Activated CD4-positive, alpha-beta T cell treated with anti-CD3 and anti-CD28 coated beads for 1 hour (primary cell): ENCODE data around the gene CRACR2A.

Experiments used
- DNase-seq: peaks from one replicate; pipeline ENCODE4 v3.0.0-alpha.2; 2020

The CRACR2A gene

GRCh38 chr12:3589745-3590144 lies 163.2 kb downstream of the CRACR2A start:
- no peak for DNase-seq

GRCh38 chr12:3587402-3588013 lies 165.4 kb downstream of the CRACR2A start:
- no peak for DNase-seq

DNA sequence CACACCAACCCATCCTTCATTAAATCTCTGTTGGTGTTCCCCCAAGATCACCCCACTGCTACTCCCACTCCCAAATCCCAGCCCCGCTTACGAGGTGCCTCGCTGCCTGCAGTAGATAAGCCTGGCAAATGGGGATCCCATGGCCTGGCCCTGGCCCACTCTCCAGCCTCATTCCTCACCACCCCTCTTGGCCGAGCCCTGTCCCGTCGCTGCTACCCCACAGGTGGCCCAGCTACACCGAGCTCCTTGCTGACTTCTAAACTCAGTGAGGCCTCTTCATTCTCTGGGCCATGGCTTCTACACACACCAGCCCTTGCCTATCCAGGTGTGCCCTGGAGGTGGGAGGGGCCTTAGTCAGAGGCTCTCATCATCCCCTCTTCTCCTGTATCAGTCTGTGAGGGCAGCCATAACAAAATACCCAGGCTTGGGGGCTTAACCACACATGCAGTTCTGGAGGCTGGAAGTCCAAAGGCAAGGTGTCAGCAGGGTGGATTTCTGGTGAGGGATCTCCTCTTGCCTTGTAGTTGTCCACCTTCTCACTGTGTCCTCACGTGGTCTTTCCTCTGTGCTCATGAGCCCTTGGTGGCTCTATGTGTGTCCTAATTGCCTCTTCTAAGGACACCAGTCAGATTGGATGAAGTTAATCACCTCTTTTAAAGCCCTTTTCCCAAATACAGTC lies 169.1 kb downstream of the CRACR2A start:
- DNase-seq = no peak

DNA sequence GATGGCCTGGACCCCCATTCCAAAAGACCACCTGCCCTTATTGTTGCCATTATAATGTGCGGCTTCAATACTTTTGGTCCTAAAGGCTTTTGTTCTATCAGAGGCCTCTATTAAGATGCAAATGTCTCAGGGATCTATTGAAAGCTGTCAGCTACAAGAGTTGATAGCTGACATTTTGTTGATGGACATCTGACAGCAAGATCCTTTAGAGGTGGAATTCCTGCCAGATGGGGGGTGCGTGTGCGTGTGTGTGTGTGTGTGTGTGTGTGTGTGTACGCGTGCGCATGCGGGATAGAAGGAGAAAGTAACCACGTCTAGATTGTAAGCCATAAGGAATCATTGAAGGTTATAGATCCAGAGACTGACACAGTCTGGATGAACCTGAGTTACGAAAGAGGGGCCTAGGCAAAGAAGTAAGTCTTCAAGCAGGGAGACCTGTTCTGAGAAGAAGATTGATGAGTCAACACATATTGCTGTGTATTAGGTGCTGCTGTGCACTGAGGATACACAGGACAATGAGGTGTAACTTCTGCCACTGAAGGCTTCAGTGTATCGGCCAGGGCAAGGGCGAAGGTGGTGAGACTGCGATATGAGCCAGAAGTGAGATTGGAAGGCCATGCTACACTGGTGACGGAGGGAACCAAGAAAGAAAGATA lies 172.7 kb downstream of the CRACR2A start:
- no peak for DNase-seq

DNA sequence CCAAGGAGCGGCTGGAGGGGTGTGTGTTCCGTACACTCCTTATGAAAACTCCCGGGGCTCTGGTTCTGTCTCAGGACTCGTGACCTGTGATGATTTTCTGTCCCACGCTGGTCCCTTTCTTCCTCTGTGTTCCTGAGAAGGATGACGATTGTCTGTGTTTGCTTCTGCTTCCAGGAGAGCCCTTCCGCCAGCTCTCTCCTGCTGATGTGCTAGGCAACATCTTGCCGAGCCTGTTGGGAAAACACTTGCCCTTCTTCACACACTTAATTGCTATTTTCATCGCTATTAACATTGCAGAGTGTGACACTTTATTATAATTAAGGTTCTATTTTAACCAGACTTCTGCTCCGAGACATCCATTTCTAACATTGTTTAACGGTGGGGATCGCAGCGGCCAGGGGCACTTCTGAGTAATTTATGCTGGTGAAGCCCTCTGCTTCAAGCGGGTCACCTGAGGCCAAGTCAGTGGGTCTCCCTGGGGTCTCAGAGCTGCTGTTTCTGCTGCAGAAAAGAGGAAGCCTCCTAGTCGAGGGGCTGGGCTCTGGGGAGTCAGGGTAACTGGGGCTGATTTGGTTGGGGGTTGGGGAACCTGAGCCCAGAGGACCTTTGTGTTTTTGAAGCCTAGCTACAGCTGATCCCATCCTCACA lies 173.3 kb downstream of the CRACR2A start:
- no peak for DNase-seq

DNA sequence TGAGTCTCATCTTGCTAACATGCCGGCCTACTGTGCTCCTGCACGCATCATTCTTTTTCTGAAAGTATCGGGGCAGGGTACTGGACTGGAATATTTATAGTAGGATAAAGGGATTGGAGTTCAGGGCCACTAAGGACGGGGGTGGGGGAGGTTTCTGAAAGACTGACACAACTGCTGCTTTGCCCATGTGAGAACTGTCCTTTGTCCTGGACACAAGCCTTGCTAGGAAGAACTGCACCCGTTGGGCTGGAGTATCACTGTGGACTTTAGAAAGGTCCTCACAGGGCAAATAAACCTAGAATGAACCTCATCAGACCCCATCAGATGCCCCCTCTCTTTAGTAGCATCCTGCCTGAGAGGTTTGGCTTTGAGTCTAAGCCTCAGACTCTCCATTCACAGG lies 174.4 kb downstream of the CRACR2A start:
- no peak for DNase-seq

DNA sequence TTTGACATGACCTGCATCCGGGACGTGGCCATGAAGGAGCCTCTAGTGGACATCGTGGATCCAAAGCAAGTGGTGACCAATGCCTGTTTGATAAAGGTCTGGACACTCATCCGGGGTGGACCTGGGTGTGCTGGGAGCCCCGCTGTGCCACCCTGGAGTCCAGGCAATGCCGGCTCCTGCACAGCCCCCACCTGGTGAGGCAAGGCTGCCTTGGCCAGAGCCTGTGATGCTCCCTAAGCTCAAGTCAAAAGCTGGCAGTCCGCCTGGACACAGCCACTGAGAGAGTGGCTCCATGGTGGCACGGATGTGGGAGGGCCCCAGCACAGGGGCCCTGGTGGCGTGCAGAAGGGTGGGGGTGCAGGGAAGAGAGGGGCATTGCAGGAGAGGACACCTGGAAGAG lies 176.0 kb downstream of the CRACR2A start:
- DNase-seq = no peak

DNA sequence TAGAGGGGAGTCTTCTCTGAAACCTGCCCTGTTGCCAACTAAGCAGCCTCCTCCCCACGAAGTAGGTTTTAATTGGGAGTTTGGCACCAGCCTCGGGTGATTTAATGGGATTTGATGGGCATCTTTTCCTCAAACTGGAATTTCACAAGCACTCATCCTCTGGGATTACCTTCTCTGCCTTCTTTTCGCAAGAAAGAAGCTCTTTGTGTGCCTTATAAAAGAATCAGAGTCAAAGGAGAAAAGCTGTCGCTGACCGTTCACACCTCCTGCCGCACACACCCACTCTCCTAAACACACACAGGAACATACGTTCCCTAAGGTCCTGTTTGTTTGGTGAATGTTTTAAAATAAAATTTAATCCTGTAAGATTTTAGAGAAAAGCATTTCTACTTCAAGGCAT lies 177.9 kb downstream of the CRACR2A start:
- no peak for DNase-seq

DNA sequence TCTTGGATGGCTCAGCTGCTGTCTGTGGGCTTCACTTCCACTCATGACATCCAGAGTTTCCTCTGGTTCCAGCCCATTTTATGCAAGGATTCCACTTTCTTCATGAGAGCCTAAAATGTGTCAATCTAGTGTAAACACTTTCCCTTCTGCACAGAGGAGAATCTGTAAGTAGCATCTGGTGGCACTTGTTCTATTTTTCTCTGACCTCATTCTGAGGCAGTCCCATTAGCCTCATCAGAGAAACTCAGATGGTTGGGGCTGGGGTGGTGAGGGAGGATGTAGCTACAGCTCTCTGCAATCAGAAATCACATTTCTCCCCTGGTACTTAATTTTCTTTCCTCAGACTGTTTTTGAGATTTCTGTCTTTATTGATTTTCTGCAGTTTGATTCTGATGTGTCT lies 180.3 kb downstream of the CRACR2A start:
- no peak for DNase-seq

DNA sequence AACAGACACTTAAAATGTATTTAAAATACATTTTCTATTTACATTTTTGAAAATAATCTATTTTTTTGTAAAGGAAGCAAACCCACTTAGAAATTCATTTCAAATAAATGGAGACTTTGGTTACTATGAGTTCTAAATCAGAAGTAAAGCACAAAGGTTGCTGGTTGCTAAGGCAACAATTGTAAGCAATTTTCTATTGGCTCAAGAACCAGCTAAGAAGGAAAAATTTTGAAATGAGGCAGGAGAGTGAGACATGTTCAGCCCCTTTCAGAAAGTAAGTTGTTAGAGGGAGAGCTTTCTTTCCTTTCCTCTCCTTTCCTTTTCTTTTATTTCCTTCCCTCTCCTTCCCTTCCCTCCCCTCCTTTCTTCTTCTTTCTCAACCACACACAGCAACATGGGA lies 181.2 kb downstream of the CRACR2A start:
- DNase-seq = no peak

- no peak for DNase-seq
Observed at GRCh38 chr12:3571323-3571722, 181.6 kb downstream of the CRACR2A start.

DNA sequence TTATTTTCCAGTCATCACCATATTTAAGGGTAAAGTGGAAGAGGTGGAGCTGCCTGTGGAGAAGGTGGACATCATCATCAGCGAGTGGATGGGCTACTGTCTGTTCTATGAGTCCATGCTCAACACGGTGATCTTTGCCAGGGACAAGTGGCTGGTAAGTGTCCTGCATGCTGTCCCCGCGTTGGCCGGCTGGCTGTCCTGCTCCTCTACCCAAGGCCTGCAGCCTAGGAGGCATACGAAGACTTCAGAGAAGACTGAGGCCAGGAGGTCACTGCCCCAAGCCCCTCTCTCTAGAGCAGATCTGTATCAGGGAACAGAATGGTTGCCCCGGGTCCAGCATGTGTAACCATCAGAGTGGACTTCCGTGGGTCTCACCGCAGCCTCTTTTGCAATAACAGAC lies 184.2 kb downstream of the CRACR2A start:
- DNase-seq = no peak

- no peak for DNase-seq
Observed at GRCh38 chr12:3565985-3566384, 186.9 kb downstream of the CRACR2A start.
